Naive thymus-derived CD8-positive, alpha-beta T cell (primary cell): ENCODE data around the gene METTL22. TPM values are rescaled to one million over a fixed set of nuclear protein-coding genes. Genes with fewer than 3 reads are reported as not detected.

Experiments used
- ATAC-seq, 2 donors: fragments of 150-1000 bp; cut with Tn5 transposase in 1 of 2; sonication (Bioruptor Pico), chemical (Tn5 transposase) in 1 of 2; 1 replicate in 1 of 2; 2 replicates in 1 of 2; pipeline ENCODE4 v1.10.0; 2021; ENCODE audit warnings: mild to moderate bottlenecking in 2 of 2, moderate library complexity in 2 of 2
- POLR2A ChIA-PET: fragments of 350-600 bp; sonication (Branson Sonifier 250); formaldehyde crosslinking; loops from one replicate; lab custom pipeline; 2021; ENCODE audit warnings: antibody characterized with exemption; lab: Charles Lee
- DNase-seq, 10 donors: peaks; one replicate each; pipeline versions ENCODE4 v3.0.0 to v3.0.0-alpha.2; 2020 to 2022
- H3K27ac Mint-ChIP-seq, 10 donors: one replicate each; pipeline ENCODE4 v1.8.0; 2020 to 2022; ENCODE audit warnings: mild to moderate bottlenecking in 10 of 10, mixed read lengths in 10 of 10, moderate library complexity in 4 of 10, inconsistent platforms in 1 of 10
- H3K27me3 Mint-ChIP-seq, 5 donors: one replicate each; pipeline ENCODE4 v1.8.0; 2021 to 2022; ENCODE audit warnings: mixed read lengths in 5 of 5
- H3K36me3 Mint-ChIP-seq, 3 donors: one replicate each; pipeline ENCODE4 v1.8.0; 2020 to 2022; ENCODE audit warnings: mixed read lengths in 3 of 3, mild to moderate bottlenecking in 2 of 3, inconsistent platforms in 1 of 3
- H3K4me1 Mint-ChIP-seq, 4 donors: one replicate each; pipeline ENCODE4 v1.8.0; 2021 to 2022; ENCODE audit warnings: mixed read lengths in 4 of 4
- H3K4me3 Mint-ChIP-seq, 10 donors: one replicate each; pipeline ENCODE4 v1.8.0; 2020 to 2022; ENCODE audit warnings: mild to moderate bottlenecking in 10 of 10, mixed read lengths in 10 of 10, moderate library complexity in 6 of 10, inconsistent platforms in 1 of 10
- H3K9me3 Mint-ChIP-seq, 9 donors: one replicate each; pipeline ENCODE4 v1.8.0; 2020 to 2022; ENCODE audit warnings: mixed read lengths in 9 of 9, mild to moderate bottlenecking in 3 of 9, inconsistent platforms in 1 of 9, moderate library complexity in 1 of 9
- polyA plus RNA-seq, 3 donors: library from polyadenylated mRNA; unstranded; fragments of 300-500 nt; fragmentation: Illumina TruSeq; gene quantifications; one replicate each; pipeline ENCODE4 v1.2.3, GENCODE V29; 2021
- total RNA-seq, 8 experiments: library from RNA in 2 of 8; stranded (reverse) in 2 of 8; gene quantifications; one replicate each; pipeline ENCODE4 v1.2.3 and lab custom pipeline; 2021 to 2026

The METTL22 gene
- total and polyA plus RNA-seq, 5 experiments from 2014 or later = 6.9 to 52.2 (median 12.7) TPM

DNA sequence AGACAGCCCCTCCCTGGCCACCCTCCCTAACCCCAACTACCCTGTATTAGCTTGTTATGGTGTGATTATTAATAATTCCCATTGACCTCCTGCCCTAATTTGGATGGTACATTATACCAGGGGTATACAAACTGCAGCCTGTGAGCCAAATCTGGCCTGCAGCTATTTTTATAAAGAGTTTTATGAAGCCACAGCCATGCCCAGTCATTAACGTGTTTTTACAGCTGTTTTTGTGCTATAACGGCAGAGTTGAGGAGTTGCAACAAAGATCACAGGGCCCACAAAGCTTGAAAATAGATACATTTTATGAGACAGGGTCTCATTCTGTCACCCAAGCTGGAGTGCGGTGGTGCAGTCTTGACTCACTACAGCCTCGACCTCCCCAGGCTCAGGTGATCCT lies 6.0 kb downstream of the METTL22 start:
- no peak for DNase-seq
- H3K36me3 Mint-ChIP-seq = peaks cover 6 to 79% (median 27%) of the 10 kb centered on the region in 3 donors
- ATAC-seq = no peak
- H3K4me3 Mint-ChIP-seq = no peak overlapping the region
- no peaks in the 10 kb centered on the region for H3K9me3 Mint-ChIP-seq
- no peaks in the 10 kb centered on the region for H3K27me3 Mint-ChIP-seq
- POLR2A ChIA-PET = no interaction called here
- H3K4me1 Mint-ChIP-seq = peaks cover 11 to 34% (median 30%) of the 10 kb centered on the region in 4 donors
- H3K27ac Mint-ChIP-seq = peak overlapping the region in 1 of 10 donors; percentile 61

DNA sequence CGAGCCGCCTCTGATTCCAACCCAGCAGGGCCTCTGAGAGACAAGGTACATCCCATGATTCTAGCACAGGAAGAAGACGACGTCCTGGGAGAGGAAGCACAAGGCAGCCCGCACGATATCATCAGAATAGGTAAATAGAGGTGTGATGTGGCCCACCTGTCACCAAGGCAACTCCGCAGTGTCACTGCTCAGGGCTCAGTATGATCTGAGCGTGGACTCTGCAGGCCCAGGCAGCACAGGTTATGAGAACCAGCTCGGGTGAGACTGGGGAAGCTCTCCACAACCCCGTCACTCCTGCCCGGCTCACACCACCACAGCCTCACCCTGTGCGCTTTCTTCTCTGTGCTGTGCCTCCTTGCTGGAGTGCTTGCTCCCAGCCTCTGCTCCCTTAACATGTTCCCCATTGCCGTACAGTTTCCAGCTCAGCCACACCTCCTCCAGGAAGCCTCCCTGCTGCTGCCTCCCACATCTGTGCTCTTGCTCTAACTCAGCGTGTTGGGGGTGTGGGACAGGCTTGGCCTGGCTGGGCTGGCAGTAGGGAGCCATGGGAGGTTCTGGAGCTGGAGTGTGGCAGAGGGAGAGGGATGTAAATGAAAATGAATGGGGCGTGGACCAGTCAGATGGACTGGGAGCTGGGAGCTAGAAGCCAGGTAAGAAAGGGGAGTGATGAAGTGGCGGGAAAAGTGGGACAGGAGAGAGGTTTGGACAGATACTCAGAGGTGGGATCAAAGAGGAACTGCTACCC lies 7.7 kb downstream of the METTL22 start:
- ATAC-seq = no peak
- Mint-ChIP-seq H3K9me3 (no peaks in the 10 kb centered on the region), H3K27me3 (no peaks in the 10 kb centered on the region), H3K4me3 (no peak overlapping the region), H3K27ac (peak overlapping the region in 4 of 10 donors; percentile 6 to 55 (median 26)), H3K4me1 (peaks cover 15 to 25% (median 23%) of the 10 kb centered on the region in 4 donors), H3K36me3 (peaks cover 6 to 96% (median 30%) of the 10 kb centered on the region in 3 donors)
- no peak for DNase-seq
- POLR2A ChIA-PET = no interaction called here

DNA sequence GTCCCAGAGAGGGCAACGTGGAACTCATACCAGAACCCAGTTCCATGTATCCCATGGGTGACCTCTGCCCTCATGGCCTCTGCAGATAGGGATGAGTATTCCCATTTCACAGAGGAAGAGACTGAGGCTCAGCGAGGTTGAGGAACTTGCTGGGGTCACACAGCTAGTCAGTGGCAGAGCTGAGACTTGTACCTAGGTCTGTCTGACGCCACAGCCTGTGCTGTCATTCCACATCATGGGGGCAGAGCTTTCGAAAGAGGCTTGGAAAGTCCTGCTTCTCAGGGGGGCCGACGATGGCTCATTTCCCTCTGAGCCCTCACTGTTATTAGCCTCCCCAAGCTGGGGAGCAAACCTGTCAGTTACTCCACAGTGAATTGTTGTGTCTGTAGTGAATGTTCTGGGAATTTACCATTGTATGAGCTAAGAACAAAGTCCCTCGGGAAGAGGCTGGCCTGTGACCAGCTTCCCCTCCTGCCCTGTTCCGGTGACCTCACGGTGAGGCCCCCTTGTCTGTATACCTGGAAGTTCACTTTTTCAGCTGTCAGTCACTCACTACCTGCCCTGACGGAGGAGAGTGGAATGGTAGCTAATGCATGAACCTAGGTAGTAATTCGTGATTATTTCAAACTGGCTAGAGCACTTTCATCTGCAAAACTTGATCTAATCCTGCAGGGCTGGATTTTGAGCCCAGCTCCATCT lies 8.9 kb downstream of the METTL22 start:
- Mint-ChIP-seq H3K4me3 (no peak overlapping the region), H3K27ac (peak overlapping the region in 2 of 10 donors; percentile 49 to 50), H3K9me3 (no peaks in the 10 kb centered on the region), H3K4me1 (peaks cover 12 to 19% (median 13%) of the 10 kb centered on the region in 4 donors), H3K36me3 (peaks cover 6 to 95% (median 33%) of the 10 kb centered on the region in 3 donors), H3K27me3 (no peaks in the 10 kb centered on the region)
- ATAC-seq (no peak), DNase-seq (no peak)
- POLR2A ChIA-PET = no interaction called here

DNA sequence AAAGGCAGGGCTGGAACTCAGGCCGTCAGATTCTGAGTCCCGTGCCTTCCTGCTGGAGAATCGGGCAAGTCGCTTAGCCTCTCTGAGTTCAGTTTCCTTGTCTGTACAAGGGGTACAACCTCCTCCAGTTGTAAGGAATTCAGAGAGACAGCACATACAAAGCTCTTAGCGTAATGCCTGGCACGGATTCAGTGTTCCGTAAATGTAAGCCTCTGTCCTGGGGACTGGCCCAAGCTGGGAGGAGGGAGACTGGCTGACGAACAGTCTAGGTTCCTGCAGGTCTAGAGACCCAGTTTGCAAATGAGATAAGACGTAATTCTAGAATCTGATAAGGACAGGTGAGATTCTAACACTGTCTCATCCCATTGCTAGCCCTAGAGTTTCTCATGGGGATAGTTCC lies 9.9 kb downstream of the METTL22 start:
- Mint-ChIP-seq H3K4me1 (peaks cover 12 to 14% (median 13%) of the 10 kb centered on the region in 4 donors), H3K4me3 (no peak overlapping the region), H3K27me3 (no peaks in the 10 kb centered on the region), H3K9me3 (no peaks in the 10 kb centered on the region), H3K27ac (no peak overlapping the region), H3K36me3 (peaks cover 6 to 94% (median 29%) of the 10 kb centered on the region in 3 donors)
- no peak for ATAC-seq
- DNase-seq = no peak
- POLR2A ChIA-PET = no interaction called here

DNA sequence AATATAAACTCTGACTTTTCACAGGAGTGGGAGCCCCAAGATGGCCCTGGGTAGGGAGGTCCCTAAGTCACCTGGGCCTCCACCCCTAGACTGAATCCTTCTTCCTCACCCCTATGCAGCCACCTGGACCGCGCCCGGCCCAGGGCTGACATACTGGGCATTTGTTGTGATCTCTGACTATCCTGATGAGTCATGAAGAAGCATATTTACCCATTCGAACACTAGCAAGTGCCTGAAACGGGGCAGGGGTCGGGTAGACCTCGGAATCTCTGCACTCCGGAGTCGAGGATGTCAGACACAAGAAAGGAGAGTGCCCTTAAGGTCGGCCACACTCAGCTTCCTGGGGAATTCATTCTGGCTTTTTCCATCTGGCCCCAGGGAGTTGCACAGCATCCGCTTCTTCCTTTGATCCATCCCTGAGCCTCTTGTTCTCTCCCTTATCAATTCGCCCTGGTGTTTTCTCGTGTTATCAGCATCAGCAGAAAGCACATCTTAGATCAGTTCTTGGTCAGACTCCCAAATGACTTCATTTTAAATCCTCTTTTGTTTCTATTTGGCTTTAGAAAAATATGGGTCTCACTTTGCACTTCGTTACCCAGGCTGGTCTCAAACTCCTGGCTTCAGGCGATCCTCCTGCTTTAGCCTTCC lies 10.4 kb downstream of the METTL22 start:
- Mint-ChIP-seq H3K4me1 (peaks cover 10 to 13% (median 13%) of the 10 kb centered on the region in 4 donors), H3K27me3 (no peaks in the 10 kb centered on the region), H3K27ac (peak overlapping the region in 1 of 10 donors; percentile 38), H3K9me3 (no peaks in the 10 kb centered on the region), H3K36me3 (peaks cover 6 to 95% (median 30%) of the 10 kb centered on the region in 3 donors), H3K4me3 (no peak overlapping the region)
- POLR2A ChIA-PET = no interaction called here
- no peak for ATAC-seq
- no peak for DNase-seq

DNA sequence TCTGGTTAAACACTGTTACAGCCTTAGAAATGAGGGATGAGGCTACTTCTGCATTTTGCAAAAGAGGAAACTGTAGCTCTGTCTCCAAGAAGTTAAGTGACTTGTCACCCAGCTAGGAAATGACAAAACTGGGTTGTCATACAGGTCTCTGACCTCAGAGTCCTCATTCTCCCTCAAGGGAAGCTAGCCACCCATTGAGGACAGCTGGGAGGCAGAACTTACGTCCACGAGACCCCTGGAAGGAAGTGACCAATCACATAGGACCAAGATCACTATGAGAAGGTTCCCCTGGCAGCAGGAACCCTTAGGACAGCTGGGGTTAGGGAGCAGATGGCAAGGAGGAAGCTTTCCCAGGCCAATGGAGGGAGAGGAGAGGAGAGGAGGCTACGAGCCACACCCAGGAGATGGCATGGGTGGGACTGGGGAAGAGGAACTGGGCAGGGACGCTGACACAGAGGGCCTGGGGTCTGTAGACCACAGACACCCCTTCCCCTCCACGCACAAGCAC lies 11.2 kb downstream of the METTL22 start:
- POLR2A ChIA-PET = no interaction called here
- peaks cover 5 to 11% (median 10%) of the 10 kb centered on the region in 4 donors for H3K4me1 Mint-ChIP-seq
- H3K4me3 Mint-ChIP-seq = no peak overlapping the region
- H3K27me3 Mint-ChIP-seq = no peaks in the 10 kb centered on the region
- no peak for DNase-seq
- peak overlapping the region in 2 of 10 donors; percentile 17 to 38 for H3K27ac Mint-ChIP-seq
- peaks cover 6 to 95% (median 27%) of the 10 kb centered on the region in 3 donors for H3K36me3 Mint-ChIP-seq
- no peaks in the 10 kb centered on the region for H3K9me3 Mint-ChIP-seq
- no peak for ATAC-seq

DNA sequence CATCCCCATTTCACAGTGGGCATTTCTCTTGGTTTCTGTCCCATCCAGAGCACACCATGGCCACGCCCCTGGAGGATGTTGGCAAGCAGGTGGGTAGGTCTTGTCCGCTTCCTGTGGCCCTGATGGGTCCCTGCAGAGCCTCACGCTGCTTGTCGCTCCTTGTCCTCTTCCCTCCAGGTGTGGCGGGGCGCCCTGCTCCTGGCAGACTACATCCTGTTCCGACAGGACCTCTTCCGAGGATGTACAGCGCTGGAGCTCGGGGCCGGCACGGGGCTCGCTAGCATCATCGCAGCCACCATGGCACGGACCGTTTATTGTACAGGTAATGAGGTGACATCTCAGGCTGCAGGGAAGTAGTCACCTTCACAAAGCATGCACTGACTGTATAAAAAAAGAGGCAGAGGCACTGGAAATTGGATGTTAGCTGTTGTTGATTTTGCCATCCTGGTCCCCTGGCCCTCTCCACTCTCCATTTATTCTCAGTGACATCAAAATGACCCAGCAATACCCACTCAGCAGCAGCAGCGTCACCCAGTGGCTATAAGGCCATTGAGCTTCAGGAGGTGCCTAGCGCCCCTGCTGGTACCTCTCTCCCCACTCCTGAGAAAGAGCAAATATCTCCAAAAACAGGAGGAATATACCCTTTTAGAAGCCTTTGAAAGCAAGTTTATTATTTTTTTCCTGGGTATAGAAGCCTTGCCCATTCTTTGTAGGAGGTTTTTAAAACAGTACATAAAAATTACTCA lies 13.7 kb downstream of the METTL22 start:
- Mint-ChIP-seq H3K27me3 (no peaks in the 10 kb centered on the region), H3K4me3 (no peak overlapping the region), H3K27ac (peak overlapping the region in 1 of 10 donors; percentile 21), H3K9me3 (no peaks in the 10 kb centered on the region), H3K36me3 (peaks cover 0 to 92% (median 11%) of the 10 kb centered on the region in 3 donors), H3K4me1 (peaks cover 0 to 9% (median 6%) of the 10 kb centered on the region in 4 donors)
- ATAC-seq (no peak), DNase-seq (no peak)
- POLR2A ChIA-PET = no interaction called here

DNA sequence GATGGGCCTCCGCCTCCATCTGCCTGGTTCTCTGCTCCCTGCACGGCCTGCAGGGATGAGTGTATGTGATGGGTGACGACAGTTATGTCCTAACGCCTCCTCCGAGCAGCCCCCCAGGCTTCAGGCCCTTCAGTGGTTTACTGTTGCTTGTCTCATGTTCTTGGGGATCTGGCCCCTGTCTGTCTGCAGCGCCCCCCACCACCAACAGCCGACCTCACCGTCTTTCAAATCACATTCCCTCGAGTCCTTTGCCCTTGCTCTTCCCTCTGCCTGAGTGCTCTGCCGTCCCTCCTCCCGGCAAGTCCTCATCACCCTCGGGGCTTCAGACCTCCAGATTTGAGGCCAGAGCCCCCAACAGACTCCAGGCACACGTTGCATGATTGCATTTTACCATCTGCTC lies 18.2 kb downstream of the METTL22 start:
- H3K9me3 Mint-ChIP-seq = no peaks in the 10 kb centered on the region
- H3K36me3 Mint-ChIP-seq = peaks cover 14 to 89% (median 22%) of the 10 kb centered on the region in 3 donors
- H3K27me3 Mint-ChIP-seq = no peaks in the 10 kb centered on the region
- no peak overlapping the region for H3K4me3 Mint-ChIP-seq
- DNase-seq = no peak
- no peak for ATAC-seq
- POLR2A ChIA-PET = no interaction called here
- peak overlapping the region in 2 of 10 donors; percentile 65 to 66 for H3K27ac Mint-ChIP-seq
- peaks cover 6 to 8% (median 7%) of the 10 kb centered on the region in 4 donors for H3K4me1 Mint-ChIP-seq

DNA sequence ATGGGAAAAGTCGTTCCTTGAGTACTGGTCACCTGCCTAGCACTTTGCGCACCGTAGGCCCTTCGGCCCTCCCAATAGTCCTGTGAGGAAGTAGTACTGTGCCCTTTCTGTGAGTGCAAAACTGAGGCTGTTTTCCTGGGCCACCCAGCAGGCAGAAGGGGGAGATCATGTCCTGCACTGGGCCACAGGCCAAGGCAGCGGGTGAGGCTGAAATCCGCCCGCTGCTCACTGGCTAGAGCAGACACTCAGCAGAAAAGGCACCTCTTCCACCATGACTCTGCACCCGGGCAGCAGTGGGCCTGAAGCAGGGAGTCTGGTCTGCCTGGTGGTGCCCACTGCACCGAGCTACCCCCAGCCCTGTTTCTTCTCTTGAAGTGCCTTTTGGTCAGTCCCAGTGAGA lies 20.2 kb downstream of the METTL22 start:
- no peak for DNase-seq
- POLR2A ChIA-PET = no interaction called here
- Mint-ChIP-seq H3K9me3 (no peaks in the 10 kb centered on the region), H3K4me1 (peaks cover 11 to 17% (median 16%) of the 10 kb centered on the region in 4 donors), H3K4me3 (no peak overlapping the region), H3K27me3 (no peaks in the 10 kb centered on the region), H3K36me3 (peaks cover 18 to 90% (median 26%) of the 10 kb centered on the region in 3 donors), H3K27ac (peak overlapping the region in 6 of 10 donors; percentile 35 to 80 (median 53))
- no peak for ATAC-seq

DNA sequence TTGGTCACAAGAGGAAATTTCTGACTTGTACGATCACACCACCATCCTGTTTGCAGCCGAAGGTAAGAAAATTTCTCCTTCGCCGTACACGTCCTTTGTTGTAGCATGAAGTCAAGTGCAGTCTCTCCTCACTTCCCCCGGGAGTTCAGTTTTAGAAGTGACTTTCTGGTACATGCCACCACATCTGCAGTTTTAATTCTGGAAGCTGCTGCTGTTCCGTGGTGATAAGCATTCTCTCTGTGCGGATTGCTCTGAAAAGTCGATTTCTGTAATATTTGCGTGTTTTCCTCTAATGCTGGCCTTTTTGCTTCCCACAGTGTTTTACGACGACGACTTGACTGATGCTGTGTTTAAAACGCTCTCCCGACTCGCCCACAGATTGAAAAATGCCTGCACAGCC lies 20.6 kb downstream of the METTL22 start:
- POLR2A ChIA-PET = no interaction called here
- Mint-ChIP-seq H3K4me3 (no peak overlapping the region), H3K27me3 (no peaks in the 10 kb centered on the region), H3K27ac (peak overlapping the region in 1 of 10 donors; percentile 35), H3K36me3 (peaks cover 18 to 90% (median 26%) of the 10 kb centered on the region in 3 donors), H3K9me3 (no peaks in the 10 kb centered on the region), H3K4me1 (peaks cover 11 to 17% (median 16%) of the 10 kb centered on the region in 4 donors)
- ATAC-seq (no peak), DNase-seq (no peak)

DNA sequence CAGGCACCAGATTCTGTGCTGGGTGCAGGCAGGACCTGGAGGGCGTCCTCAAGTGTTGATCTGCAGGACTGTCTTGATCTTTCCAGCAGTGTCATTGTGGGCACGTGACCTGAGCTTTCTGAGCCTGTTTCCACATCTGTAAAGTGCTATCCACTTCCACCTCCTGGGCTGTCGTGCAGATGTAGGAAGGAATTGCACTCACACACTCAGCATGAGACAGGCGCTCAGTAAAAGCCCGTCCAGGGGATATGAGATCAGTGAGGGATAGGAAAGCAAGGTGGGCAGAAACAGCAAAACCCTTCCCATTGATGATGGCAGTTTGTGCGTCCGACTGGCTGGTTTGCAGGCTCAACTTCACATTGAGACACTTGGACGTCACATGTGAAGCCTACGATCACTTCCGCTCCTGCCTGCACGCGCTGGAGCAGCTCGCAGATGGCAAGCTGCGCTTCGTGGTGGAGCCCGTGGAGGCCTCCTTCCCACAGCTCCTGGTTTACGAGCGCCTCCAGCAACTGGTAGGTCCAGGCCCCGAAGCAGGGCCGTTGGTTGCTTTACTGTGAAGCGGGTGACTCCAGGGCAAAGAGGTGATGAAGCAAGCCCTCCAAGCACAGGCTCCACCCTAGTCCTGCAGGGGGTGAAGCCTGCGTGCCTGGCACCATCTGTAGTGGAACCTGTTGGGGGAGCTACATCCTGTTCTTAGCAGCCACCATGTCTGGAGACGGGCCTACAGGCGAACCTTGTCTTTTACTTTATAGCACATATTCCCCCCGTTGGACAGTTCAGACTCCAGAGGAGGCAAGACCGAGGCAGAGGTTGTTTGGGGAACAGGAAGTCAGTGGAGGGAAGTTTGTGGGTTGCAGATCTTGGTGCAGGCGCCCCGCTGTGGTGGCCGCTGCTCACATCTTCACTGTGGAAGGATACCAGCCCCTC lies 23.0 kb downstream of the METTL22 start:
- Mint-ChIP-seq H3K27ac (peak overlapping the region; percentile 15 to 97 (median 84)), H3K36me3 (peaks cover 22 to 86% (median 29%) of the 10 kb centered on the region in 3 donors), H3K9me3 (no peaks in the 10 kb centered on the region), H3K4me3 (peak overlapping the region in 7 of 10 donors; percentile 1 to 78 (median 55)), H3K4me1 (peaks cover 11 to 17% (median 16%) of the 10 kb centered on the region in 4 donors), H3K27me3 (no peaks in the 10 kb centered on the region)
- ATAC-seq (peak; percentile 97), DNase-seq (peak in 9 of 10 donors; percentile 4 to 67 (median 28))
- POLR2A ChIA-PET = no interaction called here
